Frontal cortex (tissue), 4 donors: ENCODE results near the gene THAP11. TPM values are rescaled to one million over a fixed set of nuclear protein-coding genes. Genes with fewer than 3 reads are reported as not detected.
"Not testable (repeated sequence)": the region's sequence is repeated elsewhere in the genome, so short reads cannot be mapped to it uniquely, and the experiment has no call there.

Source experiments
- DNase-seq, 2 donors: peaks; one replicate each; pipeline ENCODE4 v3.0.0; 2012; ENCODE audit warnings: low spot score in 2 of 2
- FAIRE-seq: peaks from 2 replicates; lab custom pipeline; 2012; peaks lifted over from hg19 to GRCh38; lab: Jason Lieb, UNC
- total RNA-seq: library from RNA; depleted of rRNA; stranded (reverse); fragments of >200 nt; gene quantifications from one replicate; pipeline ENCODE4 v1.2.3, GENCODE V29; 2014
- donor health status: control.
- donor health status: control.
- donor health status: control.

THAP11 gene
- total RNA-seq, 1 donor from 2014 or later: 26.5 TPM

- FAIRE-seq (no peak), DNase-seq (peak; percentile 88 to 98)
These were observed 8.5 kb upstream of the THAP11 start for GRCh38 chr16:67833415-67834241.

- DNase-seq (no peak), FAIRE-seq (no peak)
These were observed 7.9 kb upstream of the THAP11 start for GRCh38 chr16:67834242-67834614.

- DNase-seq, FAIRE-seq: not testable (repeated sequence)
These were observed 4.9 kb upstream of the THAP11 start for GRCh38 chr16:67837190-67837589.

GRCh38 chr16:67837811-67838210 lies 4.3 kb upstream of the THAP11 start:
- FAIRE-seq: no peak

GRCh38 chr16:67841198-67841815 lies 813 bp upstream of the THAP11 start:
- FAIRE-seq (no peak), DNase-seq (no peak)

More at GRCh38 chr16:67837811-67838210, 4.3 kb upstream of the THAP11 start:
- no peak for DNase-seq

- FAIRE-seq: no peak
- no peak for DNase-seq
These were observed 606 bp downstream of the THAP11 start for GRCh38 chr16:67842509-67843342.

GRCh38 chr16:67843343-67843765 lies 1.2 kb downstream of the THAP11 start:
- DNase-seq (no peak), FAIRE-seq (no peak)

GRCh38 chr16:67844497-67844896 lies 2.4 kb downstream of the THAP11 start:
- DNase-seq: no peak
- no peak for FAIRE-seq

- DNase-seq (no peak), FAIRE-seq (no peak)
These were observed 3.4 kb downstream of the THAP11 start for GRCh38 chr16:67845291-67846062.

GRCh38 chr16:67846063-67846319 lies 3.9 kb downstream of the THAP11 start:
- DNase-seq (no peak), FAIRE-seq (no peak)

- no peak for FAIRE-seq
- peak; percentile 93 to 96 for DNase-seq
These were observed 4.4 kb downstream of the THAP11 start, which contains the start of gene NUTF2 for GRCh38 chr16:67846320-67847063. Gene NUTF2 (plus strand): TSS chr16:67846933. CDS start chr16:67865131, 18,198 bp downstream.

GRCh38 chr16:67847064-67847861 lies 5.1 kb downstream of the THAP11 start, which contains the start of gene CENPT:
Gene CENPT (minus strand): TSS chr16:67847693. CDS start chr16:67833859, 13,834 bp downstream.
- FAIRE-seq (no peak), DNase-seq (peak; percentile 83 to 88)

- no peak for FAIRE-seq
- DNase-seq: no peak
These were observed 6.0 kb downstream of the THAP11 start for GRCh38 chr16:67848118-67848517.

GRCh38 chr16:67853670-67854069 lies 11.6 kb downstream of the THAP11 start:
- FAIRE-seq: no peak
- no peak for DNase-seq

GRCh38 chr16:67855789-67856188 lies 13.7 kb downstream of the THAP11 start:
- DNase-seq (no peak), FAIRE-seq (no peak)

GRCh38 chr16:67856927-67857546 lies 14.9 kb downstream of the THAP11 start:
- no peak for DNase-seq
- FAIRE-seq: no peak

GRCh38 chr16:67857547-67858233 lies 15.6 kb downstream of the THAP11 start:
- DNase-seq (peak in 1 of 2 donors; percentile 44), FAIRE-seq (no peak)
